ENCODE results near the gene EIF4E3.

The EIF4E3 gene

DNA sequence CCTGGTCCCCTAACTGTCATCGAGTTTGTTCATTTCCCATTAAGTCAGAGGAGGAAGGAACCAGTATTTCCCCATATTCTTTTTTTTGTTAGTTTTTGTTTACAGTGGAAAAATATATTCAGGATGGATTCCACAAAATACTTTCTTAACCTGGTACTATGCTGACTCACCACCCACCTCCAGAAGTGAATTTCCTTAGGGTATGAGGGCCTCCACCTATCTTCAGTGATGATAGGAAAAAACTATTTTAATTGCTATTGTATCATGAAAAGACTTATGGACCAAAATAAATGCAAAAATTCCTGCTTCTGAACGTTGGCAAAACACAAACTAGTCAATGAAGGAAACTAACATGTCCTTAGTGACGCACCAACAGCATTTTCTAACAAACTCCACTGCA, 77.5 kb downstream of the EIF4E3 start:
- DNase-seq (ENCODE audit: low spot score): no peak

- no peak for DNase-seq (ENCODE audit: low spot score)
These were observed 78.2 kb downstream of the EIF4E3 start for GRCh38 chr3:71646971-71647370.

GRCh38 chr3:71645140-71645539, 80.1 kb downstream of the EIF4E3 start:
- DNase-seq (ENCODE audit: low spot score): no peak

DNA sequence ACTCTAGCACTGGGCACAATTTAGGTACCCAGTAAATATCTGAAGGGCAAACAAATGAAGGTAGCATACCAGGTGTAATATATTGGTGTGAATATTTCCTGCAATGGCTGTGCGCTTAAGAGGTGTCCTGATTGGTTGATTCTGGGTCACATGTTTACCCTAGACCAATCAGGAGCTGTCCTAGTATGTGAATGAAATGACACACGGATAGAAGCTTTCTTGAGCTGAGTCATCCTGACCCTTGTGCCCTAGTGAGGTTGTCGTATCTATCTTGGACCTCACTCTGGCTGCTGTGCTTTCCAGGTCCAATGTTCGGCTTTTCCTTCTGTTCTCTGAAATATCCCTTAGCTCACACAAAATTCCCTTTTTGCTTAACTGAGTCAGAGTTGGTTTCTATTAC, 83.5 kb downstream of the EIF4E3 start:
- no peak for DNase-seq (ENCODE audit: low spot score)

DNA sequence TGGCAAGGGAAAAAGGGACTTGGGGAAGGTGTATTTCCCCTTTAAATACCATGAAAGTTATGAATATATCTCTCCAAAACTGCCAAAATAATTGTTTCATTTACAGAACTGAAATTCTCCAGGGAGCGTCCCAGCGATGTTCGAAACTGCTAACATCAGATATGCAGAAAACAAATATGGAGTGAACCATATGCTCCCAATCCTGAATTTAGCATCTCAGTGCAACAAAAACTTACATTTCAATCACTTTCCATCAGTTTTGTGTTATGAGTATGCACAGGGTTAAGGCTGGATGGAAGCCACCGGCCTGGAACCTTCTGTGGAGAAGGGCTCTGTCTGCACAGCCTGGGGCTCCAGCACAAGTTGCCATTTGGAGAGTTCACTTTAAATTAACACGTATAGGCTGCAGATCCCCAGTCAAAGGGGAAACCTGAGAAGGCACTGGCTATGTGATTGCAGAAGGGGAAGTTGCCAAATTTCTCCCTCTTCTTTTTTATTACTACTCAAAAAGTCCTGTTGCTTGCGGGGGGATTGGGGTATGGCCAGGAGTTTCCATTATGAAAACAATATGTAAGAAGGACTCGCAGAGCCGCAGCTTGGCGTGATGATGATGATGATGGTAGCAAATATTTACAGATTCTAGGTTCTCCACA, 84.7 kb downstream of the EIF4E3 start:
- no peak for DNase-seq (ENCODE audit: low spot score)

DNA sequence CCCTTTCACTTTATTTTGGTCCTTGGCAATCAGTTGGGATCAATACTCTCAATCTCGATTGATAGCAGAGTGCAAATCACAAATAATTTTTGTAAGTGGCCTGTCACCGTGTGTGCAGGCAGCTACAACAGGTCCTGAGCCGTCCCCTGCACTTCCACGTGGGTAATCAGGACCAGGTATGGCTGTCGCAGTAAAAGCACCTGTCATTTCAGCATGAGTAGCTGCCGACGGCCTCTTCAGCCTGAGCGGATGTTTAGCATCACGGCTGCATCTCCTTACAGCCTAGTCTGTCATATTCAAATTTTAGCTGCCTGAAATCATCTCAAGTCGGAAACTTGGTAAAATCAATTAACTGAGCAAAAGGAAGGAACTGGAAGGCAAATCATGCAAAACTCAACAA, 88.7 kb downstream of the EIF4E3 start:
- no peak for DNase-seq (ENCODE audit: low spot score)

DNA sequence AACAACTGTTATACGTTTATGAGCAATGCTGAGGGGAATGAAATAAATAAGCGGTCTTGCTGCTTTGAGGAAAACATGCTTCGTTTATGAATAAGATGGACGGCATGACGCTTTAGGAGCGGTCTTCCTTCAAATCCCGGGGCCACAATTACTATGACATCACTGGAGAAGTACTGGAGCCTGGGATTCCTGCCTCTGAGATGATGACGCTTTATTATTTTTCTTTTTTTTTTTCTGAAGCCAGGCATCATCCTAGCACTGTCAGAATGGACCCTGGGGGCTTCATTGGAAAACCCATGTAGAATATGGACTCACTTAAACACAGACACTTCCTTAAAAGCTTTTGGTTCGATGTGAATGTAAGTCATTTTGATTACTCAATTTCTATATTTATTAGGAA, 89.2 kb downstream of the EIF4E3 start:
- DNase-seq (ENCODE audit: low spot score): no peak

GRCh38 chr3:71634671-71635070, 90.5 kb downstream of the EIF4E3 start:
- no peak for DNase-seq (ENCODE audit: low spot score)

- no peak for DNase-seq (ENCODE audit: low spot score)
These were observed 95.5 kb downstream of the EIF4E3 start for GRCh38 chr3:71629711-71630110.

GRCh38 chr3:71629289-71629688, 95.9 kb downstream of the EIF4E3 start:
- no peak for DNase-seq (ENCODE audit: low spot score)

GRCh38 chr3:71628522-71628921, 96.7 kb downstream of the EIF4E3 start:
- DNase-seq (ENCODE audit: low spot score): no peak

DNA sequence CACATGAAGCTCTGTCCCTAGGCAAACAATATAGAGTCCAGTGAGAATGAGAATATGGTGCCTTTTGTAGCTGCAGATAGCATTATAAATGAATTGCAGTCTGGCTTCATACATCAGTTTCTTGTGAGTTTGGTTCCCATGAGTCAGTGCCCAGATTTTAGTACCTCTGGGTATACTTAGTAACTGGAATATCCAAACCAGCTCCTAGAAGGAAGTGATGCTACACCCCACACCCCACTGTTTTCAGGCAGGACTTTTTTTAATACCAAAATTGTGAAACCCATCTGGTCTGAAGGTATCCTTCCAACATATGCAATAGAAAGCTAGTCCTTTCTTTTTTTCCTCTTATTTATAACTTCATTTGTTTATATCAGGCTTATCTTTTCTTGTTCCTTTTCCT, 99.5 kb downstream of the EIF4E3 start:
- DNase-seq (ENCODE audit: low spot score): no peak

All from HuH-7.5 (cell line).